Measurements from ENCODE around the gene DNAH5.

Gene DNAH5

DNA sequence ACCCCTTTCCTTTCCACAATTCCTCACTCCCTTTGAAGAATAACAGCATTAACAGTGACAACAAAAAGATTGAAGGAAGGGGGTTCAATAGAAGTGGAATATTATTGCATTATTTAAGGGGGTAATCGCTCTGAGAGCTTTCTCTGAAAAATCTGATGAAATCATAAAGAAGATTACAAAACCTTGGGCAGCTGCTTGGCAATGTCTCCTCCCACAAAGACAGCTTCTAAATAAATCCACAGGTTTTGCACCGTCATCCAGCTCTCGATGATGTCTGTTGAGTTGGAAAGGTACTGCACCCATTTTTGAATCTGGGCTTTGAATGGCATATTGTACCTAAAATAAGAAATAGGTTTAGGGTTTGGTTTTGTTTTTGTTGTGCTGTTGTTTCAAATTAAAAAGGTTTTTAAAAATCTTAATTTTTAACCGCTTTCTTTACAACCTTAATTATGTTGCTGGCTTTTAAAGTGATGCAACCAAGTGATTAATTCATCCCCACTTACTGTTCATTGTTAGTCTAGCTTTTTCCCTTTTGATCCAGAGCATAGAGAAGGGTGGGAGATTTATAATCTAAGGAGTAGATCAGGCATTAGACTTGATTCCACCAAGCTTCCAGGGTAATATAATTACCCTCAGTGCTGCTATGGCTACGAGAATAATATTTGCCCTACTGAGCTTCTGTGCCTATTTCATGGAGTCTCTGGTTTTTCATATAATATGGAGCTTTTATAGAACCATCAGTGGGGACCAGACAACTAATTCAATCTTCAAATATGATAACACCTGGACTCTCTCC lies 85.0 kb downstream of the DNAH5 start:
- Histone ChIP-seq H3K9me3 (no peaks in the 10 kb centered on the region), H3K4me1 (no peaks in the 10 kb centered on the region), H3K27me3 (no peaks in the 10 kb centered on the region), H3K4me3 (ENCODE audit: low read depth, low read length) (no peak overlapping the region), H3K36me3 (no peaks in the 10 kb centered on the region)
- no peak for DNase-seq
- TF ChIP-seq, protein P1, sequence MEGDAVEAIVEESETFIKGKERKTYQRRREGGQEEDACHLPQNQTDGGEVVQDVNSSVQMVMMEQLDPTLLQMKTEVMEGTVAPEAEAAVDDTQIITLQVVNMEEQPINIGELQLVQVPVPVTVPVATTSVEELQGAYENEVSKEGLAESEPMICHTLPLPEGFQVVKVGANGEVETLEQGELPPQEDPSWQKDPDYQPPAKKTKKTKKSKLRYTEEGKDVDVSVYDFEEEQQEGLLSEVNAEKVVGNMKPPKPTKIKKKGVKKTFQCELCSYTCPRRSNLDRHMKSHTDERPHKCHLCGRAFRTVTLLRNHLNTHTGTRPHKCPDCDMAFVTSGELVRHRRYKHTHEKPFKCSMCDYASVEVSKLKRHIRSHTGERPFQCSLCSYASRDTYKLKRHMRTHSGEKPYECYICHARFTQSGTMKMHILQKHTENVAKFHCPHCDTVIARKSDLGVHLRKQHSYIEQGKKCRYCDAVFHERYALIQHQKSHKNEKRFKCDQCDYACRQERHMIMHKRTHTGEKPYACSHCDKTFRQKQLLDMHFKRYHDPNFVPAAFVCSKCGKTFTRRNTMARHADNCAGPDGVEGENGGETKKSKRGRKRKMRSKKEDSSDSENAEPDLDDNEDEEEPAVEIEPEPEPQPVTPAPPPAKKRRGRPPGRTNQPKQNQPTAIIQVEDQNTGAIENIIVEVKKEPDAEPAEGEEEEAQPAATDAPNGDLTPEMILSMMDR (IDR thresholded peaks at IDR 0.05; ENCODE audit: low read depth, low read length) = no peak

DNA sequence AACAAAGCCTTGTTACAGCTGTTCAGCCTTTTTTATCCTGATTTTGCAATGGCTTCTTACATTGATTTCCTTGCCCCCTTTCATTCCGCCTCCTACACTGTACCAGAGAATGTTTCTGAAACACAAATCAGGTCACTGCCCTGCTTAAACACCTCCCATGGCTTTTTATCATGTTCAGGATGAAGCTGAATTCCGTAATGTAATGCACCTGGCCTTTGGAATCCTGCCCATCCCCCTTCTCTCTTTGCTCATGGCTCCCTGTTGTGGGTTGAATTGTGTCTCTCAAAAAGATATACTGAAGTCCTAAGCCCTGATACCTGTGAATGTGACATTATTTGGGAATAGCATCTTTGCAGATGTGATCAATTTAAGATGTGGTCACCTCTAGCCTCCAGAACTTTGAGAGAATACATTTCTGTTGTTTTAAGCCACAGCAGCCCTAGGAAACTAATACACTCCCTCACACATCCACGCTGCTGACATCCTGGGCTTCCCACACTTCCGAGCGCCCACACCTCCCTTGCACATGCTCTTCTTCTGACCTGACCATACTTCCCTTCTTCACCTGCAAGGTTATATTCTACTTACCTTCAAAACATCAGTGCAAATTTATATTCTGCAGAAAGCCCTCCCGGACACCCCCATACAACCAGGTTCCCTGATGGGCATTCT lies 101.2 kb downstream of the DNAH5 start:
- no peak overlapping the region for H3K4me3 ChIP-seq (ENCODE audit: low read depth, low read length)
- TF ChIP-seq, protein P1 (IDR thresholded peaks at IDR 0.05; ENCODE audit: low read depth, low read length) = no peak

DNA sequence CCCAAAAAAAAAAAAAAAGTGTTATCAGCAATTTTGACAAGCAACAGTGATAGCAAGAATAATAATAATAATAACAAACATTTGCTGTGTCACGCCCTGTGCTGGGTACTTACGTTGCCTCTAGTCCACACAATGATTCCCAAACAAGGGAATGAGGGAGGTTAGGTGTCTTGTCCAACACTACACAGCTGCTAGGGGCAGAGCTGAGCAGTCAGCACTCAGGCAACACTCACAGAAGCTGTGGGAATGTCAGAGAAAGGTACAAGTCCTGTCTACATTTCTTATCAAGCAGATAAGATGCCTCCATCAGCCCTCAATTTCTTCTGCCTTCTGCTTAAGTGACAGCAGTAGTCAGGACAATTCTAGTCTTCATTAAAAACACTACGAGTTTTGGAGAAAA lies 111.0 kb downstream of the DNAH5 start:
- Histone ChIP-seq H3K4me1 (no peaks in the 10 kb centered on the region), H3K9me3 (no peaks in the 10 kb centered on the region), H3K27me3 (peaks cover 5% of the 10 kb centered on the region; the same call in 1 of the 2 replicates), H3K4me3 (ENCODE audit: low read depth, low read length) (no peak overlapping the region), H3K36me3 (no peaks in the 10 kb centered on the region)
- DNase-seq = no peak
- TF ChIP-seq, protein P1 (IDR thresholded peaks at IDR 0.05; ENCODE audit: low read depth, low read length) = no peak

More for the DNA sequence above, 101.2 kb downstream of the DNAH5 start:
- H3K9me3 ChIP-seq = no peaks in the 10 kb centered on the region
- no peak for DNase-seq
- H3K27me3 ChIP-seq = no peaks in the 10 kb centered on the region
- no peaks in the 10 kb centered on the region for H3K36me3 ChIP-seq
- no peaks in the 10 kb centered on the region for H3K4me1 ChIP-seq

GRCh38 chr5:13831351-13831750 lies 113.1 kb downstream of the DNAH5 start:
- H3K4me1 ChIP-seq = no peaks in the 10 kb centered on the region
- no peak for DNase-seq
- H3K36me3 ChIP-seq = no peaks in the 10 kb centered on the region
- peaks cover 5% of the 10 kb centered on the region; the same call in 1 of the 2 replicates for H3K27me3 ChIP-seq
- TF ChIP-seq, protein P1 (IDR thresholded peaks at IDR 0.05; ENCODE audit: low read depth, low read length) = no peak
- no peak overlapping the region for H3K4me3 ChIP-seq (ENCODE audit: low read depth, low read length)
- no peaks in the 10 kb centered on the region for H3K9me3 ChIP-seq

GRCh38 chr5:13830536-13830935 lies 114.0 kb downstream of the DNAH5 start:
- H3K4me3 ChIP-seq (ENCODE audit: low read depth, low read length) = no peak overlapping the region
- no peak for DNase-seq
- TF ChIP-seq, protein P1 (IDR thresholded peaks at IDR 0.05; ENCODE audit: low read depth, low read length) = no peak
- no peaks in the 10 kb centered on the region for H3K4me1 ChIP-seq
- H3K9me3 ChIP-seq = no peaks in the 10 kb centered on the region
- H3K27me3 ChIP-seq = peaks cover 5% of the 10 kb centered on the region; the same call in 1 of the 2 replicates
- H3K36me3 ChIP-seq = no peaks in the 10 kb centered on the region

- H3K9me3 ChIP-seq = no peaks in the 10 kb centered on the region
- no peak for DNase-seq
- H3K27me3 ChIP-seq = no peaks in the 10 kb centered on the region
- H3K36me3 ChIP-seq = no peaks in the 10 kb centered on the region
- no peaks in the 10 kb centered on the region for H3K4me1 ChIP-seq
- TF ChIP-seq, protein P1 (IDR thresholded peaks at IDR 0.05; ENCODE audit: low read depth, low read length) = no peak
- H3K4me3 ChIP-seq (ENCODE audit: low read depth, low read length) = no peak overlapping the region
Observed at GRCh38 chr5:13821366-13821765, 123.1 kb downstream of the DNAH5 start.

All from BE2C (cell line).